Neuronal stem cell (in vitro differentiated cells): ENCODE data around the gene SPOPL.

ENCODE experiments used
- DNase-seq: peaks from one replicate; pipeline ENCODE4 v3.0.0-alpha.2; 2013; ENCODE audit warnings: low spot score
- H2AFZ ChIP-seq: one replicate; pipeline ENCODE4 v1.6.1; 2013; ENCODE audit warnings: mild to moderate bottlenecking, low read length, inconsistent platforms
- H2AK5ac ChIP-seq: 2 replicates; pipeline ENCODE4 v1.6.1; 2013; ENCODE audit warnings: low read depth, mild to moderate bottlenecking, inconsistent platforms, low read length, moderate library complexity, mixed read lengths
- H2BK120ac ChIP-seq: 2 replicates; pipeline ENCODE4 v1.6.1; 2013; ENCODE audit warnings: low read depth, mild to moderate bottlenecking, inconsistent platforms, low read length, moderate library complexity, mixed read lengths
- H2BK12ac ChIP-seq: one replicate; pipeline ENCODE4 v1.6.1; 2013; ENCODE audit warnings: low read length, inconsistent platforms
- H2BK15ac ChIP-seq: 2 replicates; pipeline ENCODE4 v1.6.1; 2013; ENCODE audit warnings: mild to moderate bottlenecking, low read length, inconsistent platforms, mixed read lengths
- H2BK5ac ChIP-seq: one replicate; pipeline ENCODE4 v1.6.1; 2013; ENCODE audit warnings: inconsistent platforms, mild to moderate bottlenecking, low read length, moderate library complexity
- H3K14ac ChIP-seq: one replicate; pipeline ENCODE4 v1.6.1; 2013; ENCODE audit warnings: low read length, inconsistent platforms
- H3K18ac ChIP-seq: 2 replicates; pipeline ENCODE4 v1.6.1; 2013; ENCODE audit warnings: low read length, inconsistent platforms
- H3K23ac ChIP-seq: 2 replicates; pipeline ENCODE4 v1.6.1; 2013; ENCODE audit warnings: low read depth, mild to moderate bottlenecking, mixed read lengths, low read length, inconsistent platforms; ENCODE audit not compliant: poor library complexity
- H3K27ac ChIP-seq: replicated peaks from 3 replicates; pipeline ENCODE4 v1.5.1; 2013; ENCODE audit warnings: low read length, inconsistent platforms
- H3K27me3 ChIP-seq, 3 experiments: 2 replicates each; pipeline ENCODE4 v1.6.1; 2013; ENCODE audit warnings: low read length in 3 of 3, mild to moderate bottlenecking in 2 of 3, inconsistent platforms in 1 of 3, low read depth in 1 of 3, mixed read lengths in 1 of 3, moderate library complexity in 1 of 3; ENCODE audit not compliant: control insufficient read depth in 3 of 3, insufficient read depth in 3 of 3
- H3K36me3 ChIP-seq, 2 donors: replicated peaks in 1 of 2; 2 replicates each; pipeline ENCODE4 v1.6.1; 2013; ENCODE audit warnings: low read length in 2 of 2; ENCODE audit not compliant: control insufficient read depth in 2 of 2, insufficient read depth in 2 of 2
- H3K4ac ChIP-seq: 2 replicates; pipeline ENCODE4 v1.6.1; 2013; ENCODE audit warnings: inconsistent platforms, mild to moderate bottlenecking, low read length, moderate library complexity
- H3K4me1 ChIP-seq, 2 donors: 1 replicate in 1 of 2; 2 replicates in 1 of 2; pipeline ENCODE4 v1.6.1; 2013; ENCODE audit warnings: low read length in 2 of 2, low read depth in 1 of 2; ENCODE audit not compliant: control insufficient read depth in 2 of 2, insufficient read depth in 1 of 2
- H3K4me2 ChIP-seq: one replicate; pipeline ENCODE4 v1.6.1; 2013; ENCODE audit warnings: mild to moderate bottlenecking, low read length, inconsistent platforms; ENCODE audit not compliant: insufficient read depth, poor library complexity, severe bottlenecking
- H3K4me3 ChIP-seq, 2 donors: 2 replicates each; pipeline ENCODE4 v1.5.1; 2013; ENCODE audit warnings: low read length in 2 of 2, mild to moderate bottlenecking in 2 of 2, inconsistent platforms in 1 of 2, moderate library complexity in 1 of 2
- H3K79me1 ChIP-seq: one replicate; pipeline ENCODE4 v1.6.1; 2013; ENCODE audit warnings: low read depth, mild to moderate bottlenecking, inconsistent platforms, low read length, moderate library complexity
- H3K9ac ChIP-seq: one replicate; pipeline ENCODE4 v1.6.1; 2013; ENCODE audit warnings: mild to moderate bottlenecking, low read depth, low read length, inconsistent platforms; ENCODE audit not compliant: poor library complexity
- H3K9me3 ChIP-seq, 2 donors: replicated peaks in 1 of 2; 2 replicates each; pipeline versions ENCODE3 to v1.6.1; 2013; ENCODE audit warnings: low read length in 2 of 2, mild to moderate bottlenecking in 2 of 2, inconsistent platforms in 1 of 2, low read depth in 1 of 2, mixed read lengths in 1 of 2, moderate library complexity in 1 of 2; ENCODE audit not compliant: control insufficient read depth in 2 of 2, insufficient read depth in 1 of 2
- H4K8ac ChIP-seq: one replicate; pipeline ENCODE4 v1.6.1; 2013; ENCODE audit warnings: low read depth, mild to moderate bottlenecking, inconsistent platforms, low read length, moderate library complexity
- H4K91ac ChIP-seq: one replicate; pipeline ENCODE4 v1.6.1; 2013; ENCODE audit warnings: low read length, low read depth, mild to moderate bottlenecking, inconsistent platforms; ENCODE audit not compliant: poor library complexity
- WGBS, 2 donors: extraction: QIAGEN DNeasy Blood & Tissue Kit; methylation state at CpG; one replicate each; pipeline ENCODE4 v1.1.7; 2013; ENCODE audit warnings: missing lambda C conversion rate in 2 of 2, mixed read lengths in 1 of 2; ENCODE audit not compliant: insufficient read length in 2 of 2, insufficient replicate concordance in 1 of 2; ENCODE audit errors: extremely low coverage in 2 of 2; 5-methylcytosine and 5-hydroxymethylcytosine counted together

The SPOPL gene

GRCh38 chr2:138507267-138507666, 5.7 kb downstream of the SPOPL start:
- H3K79me1 ChIP-seq = peaks cover 1% of the 10 kb centered on the region
- H2AFZ ChIP-seq = no peak overlapping the region
- no peaks in the 10 kb centered on the region for H3K36me3 ChIP-seq
- H3K23ac ChIP-seq = no peak overlapping the region
- H3K27me3 ChIP-seq = no peaks in the 10 kb centered on the region
- no peak overlapping the region for H3K4me3 ChIP-seq
- peaks cover 2 to 4% of the 10 kb centered on the region in 2 donors for H3K4me1 ChIP-seq
- H3K27ac ChIP-seq = no peak overlapping the region
- no peak overlapping the region for H3K4me2 ChIP-seq
- H3K9me3 ChIP-seq = no peaks in the 10 kb centered on the region
- no peak overlapping the region for H3K9ac ChIP-seq
- DNase-seq = no peak
- no peak overlapping the region for H2BK5ac ChIP-seq
- no peak overlapping the region for H3K18ac ChIP-seq
- H4K8ac ChIP-seq = no peak overlapping the region
- H4K91ac ChIP-seq = no peak overlapping the region
- no peak overlapping the region for H2BK12ac ChIP-seq
- no peak overlapping the region for H2BK15ac ChIP-seq
- no peak overlapping the region for H3K14ac ChIP-seq
- H2BK120ac ChIP-seq = no peak overlapping the region
- no peak overlapping the region for H3K4ac ChIP-seq
- no peak overlapping the region for H2AK5ac ChIP-seq
- WGBS, 2 donors = no CpG with 5 or more reads among the region's 4 CpGs

GRCh38 chr2:138510319-138510718, 8.7 kb downstream of the SPOPL start:
- H2BK15ac ChIP-seq = no peak overlapping the region
- no peak overlapping the region for H4K8ac ChIP-seq
- H2BK5ac ChIP-seq = no peak overlapping the region
- no peak overlapping the region for H3K4me2 ChIP-seq
- no peaks in the 10 kb centered on the region for H3K36me3 ChIP-seq
- H3K4ac ChIP-seq = no peak overlapping the region
- no peak overlapping the region for H3K27ac ChIP-seq
- H3K4me1 ChIP-seq = no peaks in the 10 kb centered on the region
- H3K4me3 ChIP-seq = no peak overlapping the region
- no peak overlapping the region for H2AFZ ChIP-seq
- no peaks in the 10 kb centered on the region for H3K9me3 ChIP-seq
- no peak overlapping the region for H2BK12ac ChIP-seq
- H3K27me3 ChIP-seq = no peaks in the 10 kb centered on the region
- no peak overlapping the region for H3K18ac ChIP-seq
- H3K14ac ChIP-seq = no peak overlapping the region
- WGBS, 2 donors = no CpG with 5 or more reads among the region's 3 CpGs
- H2BK120ac ChIP-seq = no peak overlapping the region
- no peak overlapping the region for H2AK5ac ChIP-seq
- H3K23ac ChIP-seq = no peak overlapping the region
- H4K91ac ChIP-seq = no peak overlapping the region
- peaks cover 1% of the 10 kb centered on the region for H3K79me1 ChIP-seq
- H3K9ac ChIP-seq = no peak overlapping the region
- DNase-seq = no peak

GRCh38 chr2:138512672-138513071, 11.1 kb downstream of the SPOPL start:
- Histone ChIP-seq H3K9ac (no peak overlapping the region), H3K9me3 (no peaks in the 10 kb centered on the region), H2AFZ (no peak overlapping the region), H3K4ac (no peak overlapping the region), H2AK5ac (no peak overlapping the region), H2BK120ac (no peak overlapping the region), H3K18ac (no peak overlapping the region), H3K14ac (no peak overlapping the region), H4K8ac (no peak overlapping the region), H3K36me3 (no peaks in the 10 kb centered on the region), H3K4me2 (no peak overlapping the region), H2BK5ac (no peak overlapping the region), H3K23ac (no peak overlapping the region), H3K4me1 (no peaks in the 10 kb centered on the region), H3K4me3 (no peak overlapping the region), H3K79me1 (peaks cover 1% of the 10 kb centered on the region), H3K27ac (no peak overlapping the region), H3K27me3 (no peaks in the 10 kb centered on the region), H4K91ac (no peak overlapping the region), H2BK15ac (no peak overlapping the region), H2BK12ac (no peak overlapping the region)
- DNase-seq = no peak
- no CpG with 5 or more reads among the region's 1 CpG for WGBS, 2 donors

GRCh38 chr2:138514173-138514572, 12.6 kb downstream of the SPOPL start:
- Histone ChIP-seq H2AK5ac (no peak overlapping the region), H2BK15ac (no peak overlapping the region), H3K14ac (no peak overlapping the region), H2BK120ac (no peak overlapping the region), H3K9me3 (no peaks in the 10 kb centered on the region), H3K79me1 (peaks cover 1% of the 10 kb centered on the region), H3K27ac (no peak overlapping the region), H3K4ac (no peak overlapping the region), H3K9ac (no peak overlapping the region), H3K4me3 (no peak overlapping the region), H4K8ac (no peak overlapping the region), H3K4me2 (no peak overlapping the region), H2BK5ac (no peak overlapping the region), H3K27me3 (no peaks in the 10 kb centered on the region), H4K91ac (no peak overlapping the region), H3K4me1 (no peaks in the 10 kb centered on the region), H3K36me3 (no peaks in the 10 kb centered on the region), H2BK12ac (no peak overlapping the region), H2AFZ (no peak overlapping the region), H3K18ac (no peak overlapping the region), H3K23ac (no peak overlapping the region)
- DNase-seq = no peak
- no CpG with 5 or more reads among the region's 3 CpGs for WGBS, 2 donors
